PC-3 (cell line): ENCODE results near the gene SLC38A9. TPM values are rescaled to one million over a fixed set of nuclear protein-coding genes. Genes with fewer than 3 reads are reported as not detected.

Experiments used
- ATAC-seq: fragments of 200-7000 bp; cut with Tn5 transposase; 2 replicates; pipeline ENCODE4 v1.9.1; 2020; ENCODE audit warnings: mild to moderate bottlenecking, moderate library complexity
- BruUV-seq: library from RNA; stranded (reverse); fragments of 400-500 nt; replicated peaks from 2 replicates; lab custom pipeline; 2021; lab: Mats Ljungman, UMichigan
- CTCF ChIA-PET: fragments of 300-600 bp; sonication (Branson Sonifier 250); formaldehyde crosslinking; loops from one replicate; lab custom pipeline; 2022; ENCODE audit warnings: antibody characterized with exemption; lab: Charles Lee
- POLR2A ChIA-PET: fragments of 300-600 bp; sonication (Branson Sonifier 250); formaldehyde crosslinking; loops from one replicate; lab custom pipeline; 2022; ENCODE audit warnings: antibody characterized with exemption; ENCODE audit not compliant: unreplicated experiment; lab: Charles Lee
- DNase-seq: peaks from one replicate; pipeline ENCODE4 v3.0.0-alpha.2; 2015
- H2AFZ ChIP-seq: fragments of 300-600 bp; sonication (generic); 2 replicates; pipeline ENCODE4 v1.6.0; 2016; ENCODE audit warnings: antibody characterized with exemption, low read length
- H3F3A ChIP-seq: fragments of 300-600 bp; sonication (generic); one replicate; pipeline ENCODE4 v1.6.0; 2017; ENCODE audit warnings: antibody characterized with exemption, low read length, control low read depth, mild to moderate bottlenecking; ENCODE audit not compliant: unreplicated experiment
- H3K27ac ChIP-seq: fragments of 300-600 bp; sonication (generic); 2 replicates; pipeline ENCODE4 v1.5.1; 2016; ENCODE audit warnings: mild to moderate bottlenecking, low read length
- H3K27me3 ChIP-seq: fragments of 300-600 bp; sonication (generic); 2 replicates; pipeline ENCODE4 v1.6.1; 2016; ENCODE audit warnings: low read length, mixed read lengths
- H3K36me3 ChIP-seq: fragments of 300-600 bp; sonication (generic); 2 replicates; pipeline ENCODE4 v1.6.1; 2016; ENCODE audit warnings: low read depth, mixed run types, low read length, mixed read lengths
- H3K4me1 ChIP-seq: fragments of 300-600 bp; sonication (generic); 2 replicates; pipeline ENCODE4 v1.5.1; 2016; ENCODE audit warnings: low read length; ENCODE audit not compliant: insufficient read depth
- H3K4me2 ChIP-seq: fragments of 300-600 bp; sonication (generic); 2 replicates; pipeline ENCODE4 v1.6.0; 2016; ENCODE audit warnings: low read length
- H3K4me3 ChIP-seq: fragments of 300-600 bp; sonication (generic); 2 replicates; pipeline ENCODE4 v1.5.1; 2016; ENCODE audit warnings: mild to moderate bottlenecking, low read length, mixed read lengths
- H3K79me2 ChIP-seq: fragments of 300-600 bp; sonication (generic); 2 replicates; pipeline ENCODE4 v1.6.1; 2017; ENCODE audit warnings: low read length, mixed read lengths
- H3K9ac ChIP-seq: fragments of 300-600 bp; sonication (generic); 2 replicates; pipeline ENCODE4 v1.6.0; 2016; ENCODE audit warnings: mild to moderate bottlenecking, low read length
- H3K9me2 ChIP-seq: fragments of 300-600 bp; sonication (generic); replicated peaks from 2 replicates; pipeline ENCODE4 v1.6.1; 2016; ENCODE audit warnings: mixed run types, low read length, mixed read lengths
- H3K9me3 ChIP-seq: fragments of 300-600 bp; sonication (generic); 2 replicates; pipeline ENCODE4 v1.6.1; 2016; ENCODE audit warnings: low read length, mixed read lengths
- H4K20me1 ChIP-seq: fragments of 300-600 bp; sonication (generic); 2 replicates; pipeline ENCODE4 v1.6.1; 2016; ENCODE audit warnings: low read length, mixed read lengths
- CTCF ChIP-seq: fragments of 300-600 bp; sonication (generic); conservative IDR thresholded peaks from 2 replicates; pipeline ENCODE4 v1.5.1; 2017; ENCODE audit warnings: antibody characterized with exemption, low read depth, mild to moderate bottlenecking, low read length
- EZH2 ChIP-seq: fragments of 300-600 bp; sonication (generic); IDR thresholded peaks from one replicate; pipeline ENCODE4 v1.6.1; 2017; ENCODE audit warnings: antibody characterized with exemption, mild to moderate bottlenecking, low read length; ENCODE audit not compliant: unreplicated experiment
- EZH2phosphoT487 ChIP-seq: fragments of 300-600 bp; sonication (generic); IDR thresholded peaks from 2 replicates; pipeline ENCODE4 v1.6.1; 2018; ENCODE audit warnings: mild to moderate bottlenecking, antibody characterized with exemption, low read length, borderline replicate concordance
- intact Hi-C: fragments of 100-400 bp; cut with micrococcal nuclease; formaldehyde crosslinking; loops from 2 replicates; pipeline ENCODE4 v1.9.0; 2023
- total RNA-seq: library from RNA; depleted of rRNA; stranded (reverse); fragments of >200 nt; gene quantifications from 2 replicates; pipeline ENCODE4 v1.2.3, GENCODE V29; 2014

The SLC38A9 gene
- total RNA-seq, 1 experiment from 2014 or later = 12.9 TPM

- H3K79me2 ChIP-seq = no peaks in the 10 kb centered on the region
- intact Hi-C loops = no loop called here
- H3K36me3 ChIP-seq = no peaks in the 10 kb centered on the region
- no peaks in the 10 kb centered on the region for H3K9me2 ChIP-seq
- BruUV-seq = no TSS peak
- H4K20me1 ChIP-seq = no peaks in the 10 kb centered on the region
- H3K27ac ChIP-seq = peak overlapping the region; percentile 42
- no peak for TF ChIP-seq EZH2
- no peak for TF ChIP-seq EZH2phosphoT487
- no peak for TF ChIP-seq CTCF
- ATAC-seq = no peak
- no peak overlapping the region for H3K9ac ChIP-seq
- H3K4me3 ChIP-seq = peak overlapping the region; percentile 48
- DNase-seq = no peak
- no peak overlapping the region for H2AFZ ChIP-seq
- ChIA-PET POLR2A (interaction anchor here (0.6 kb wide), 1 partner anchor 130 kb away, joined by 3 read pairs; no protein-coding TSS in a partner anchor), CTCF (no interaction called here)
- peak overlapping the region; percentile 74 for H3K4me2 ChIP-seq
- H3K9me3 ChIP-seq = no peaks in the 10 kb centered on the region
- H3K27me3 ChIP-seq = no peaks in the 10 kb centered on the region
- H3F3A ChIP-seq = no peaks in the 10 kb centered on the region
- H3K4me1 ChIP-seq = peaks cover 27% of the 10 kb centered on the region
These were observed 77.8 kb downstream of the SLC38A9 start for GRCh38 chr5:55634209-55634805.

- no TSS peak for BruUV-seq
- Histone ChIP-seq H3K4me3 (peak overlapping the region; percentile 48), H3K79me2 (no peaks in the 10 kb centered on the region), H3K9ac (no peak overlapping the region), H2AFZ (no peak overlapping the region), H3F3A (no peaks in the 10 kb centered on the region), H3K9me3 (no peaks in the 10 kb centered on the region), H3K27me3 (no peaks in the 10 kb centered on the region), H3K27ac (peak overlapping the region; percentile 50), H3K36me3 (no peaks in the 10 kb centered on the region), H3K9me2 (no peaks in the 10 kb centered on the region), H3K4me2 (peak overlapping the region; percentile 74), H4K20me1 (no peaks in the 10 kb centered on the region), H3K4me1 (peaks cover 27% of the 10 kb centered on the region)
- CTCF ChIA-PET = no interaction called here
- TF ChIP-seq CTCF (no peak), EZH2 (no peak), EZH2phosphoT487 (no peak)
- DNase-seq = peak; percentile 86
- POLR2A ChIA-PET = interaction anchor here (0.6 kb wide), 1 partner anchor 130 kb away, joined by 3 read pairs; no protein-coding TSS in a partner anchor
- ATAC-seq = peak; percentile 98
- intact Hi-C loops = no loop called here
These were observed 78.4 kb downstream of the SLC38A9 start for GRCh38 chr5:55633574-55634208.

- TF ChIP-seq EZH2 = no peak
- no peak for TF ChIP-seq EZH2phosphoT487
- TF ChIP-seq CTCF = no peak
- Histone ChIP-seq H3K9me2 (no peaks in the 10 kb centered on the region), H3K9me3 (no peaks in the 10 kb centered on the region), H3K4me2 (no peak overlapping the region), H3K4me3 (no peak overlapping the region), H4K20me1 (no peaks in the 10 kb centered on the region), H3K79me2 (no peaks in the 10 kb centered on the region), H3K9ac (no peak overlapping the region), H3F3A (no peaks in the 10 kb centered on the region), H3K27me3 (no peaks in the 10 kb centered on the region), H3K27ac (no peak overlapping the region), H3K4me1 (peaks cover 19% of the 10 kb centered on the region), H2AFZ (no peak overlapping the region), H3K36me3 (no peaks in the 10 kb centered on the region)
- ATAC-seq = no peak
- ChIA-PET CTCF (no interaction called here), POLR2A (interaction anchor here (0.6 kb wide), 1 partner anchor 16 kb away, joined by 3 read pairs; no protein-coding TSS in a partner anchor)
- no TSS peak for BruUV-seq
- DNase-seq = no peak
- intact Hi-C loops = no loop called here
These were observed 82.3 kb downstream of the SLC38A9 start for GRCh38 chr5:55629815-55630214.
